ENCODE results near the gene HIP1R. TPM values are rescaled to one million over a fixed set of nuclear protein-coding genes. Genes with fewer than 3 reads are reported as not detected.
A peak's percentile ranks its signal among the peaks of the same experiment; 100 is the strongest.
"Not testable (repeated sequence)": the region's sequence is repeated elsewhere in the genome, so short reads cannot be mapped to it uniquely, and the experiment has no call there.

HIP1R gene
- total and polyA plus RNA-seq, 10 donors: 40.3 to 65.9 (median 49.0) TPM

DNA sequence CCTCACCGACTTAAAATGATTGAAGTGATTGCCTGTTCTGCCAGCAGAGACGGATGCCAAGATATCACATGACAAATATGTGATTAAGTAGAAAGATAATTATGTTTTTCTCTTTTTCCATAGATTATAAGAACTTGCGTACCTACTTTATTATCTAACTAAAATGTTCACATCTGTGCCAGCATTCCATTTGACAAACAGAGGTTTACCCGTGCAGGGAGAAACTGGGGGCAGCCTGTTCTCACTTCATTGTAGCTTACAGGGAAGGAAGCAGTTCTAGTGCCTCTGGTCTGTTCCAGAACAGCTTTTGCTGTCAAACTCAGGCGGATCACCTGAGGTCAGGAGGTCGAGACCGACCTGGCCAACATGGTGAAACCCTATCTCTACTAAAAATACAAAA, 31.3 kb upstream of the HIP1R start:
- intact Hi-C loops (cut with DNase I; ENCODE audit: low total_unique reads): no loop called here
- no peak for DNase-seq
- no peaks in the 10 kb centered on the region for H3K36me3 ChIP-seq
- no peak overlapping the region for H3K27ac ChIP-seq
- TF ChIP-seq POLR2AphosphoS5 (IDR thresholded peaks at IDR 0.05): no peak
- TF ChIP-seq CTCF (IDR thresholded peaks at IDR 0.05 in 8 of 11, conservative IDR thresholded peaks at IDR 0.05 in 3 of 11): no peak
- no peak for TF ChIP-seq POLR2A (IDR thresholded peaks at IDR 0.05)
- H3K4me3 ChIP-seq: no peak overlapping the region
- H3K9me3 ChIP-seq: no peaks in the 10 kb centered on the region
- H3K4me1 ChIP-seq: peaks cover 0 to 18% (median 3%) of the 10 kb centered on the region in 6 donors
- WGBS, 5 donors: 79 to 85% (median 83%) methylated on average over 7 of the region's 7 CpGs
- H3K27me3 ChIP-seq (replicated peaks in 1 of 7): no peaks in the 10 kb centered on the region

GRCh38 chr12:122804957-122805356, 30.3 kb upstream of the HIP1R start:
- H3K4me1 ChIP-seq: peaks cover 0 to 11% (median 0%) of the 10 kb centered on the region in 6 donors
- intact Hi-C loops (cut with DNase I; ENCODE audit: low total_unique reads); H3K9me3 ChIP-seq; H3K4me3 ChIP-seq; H3K36me3 ChIP-seq; DNase-seq; H3K27me3 ChIP-seq (replicated peaks in 1 of 7); H3K27ac ChIP-seq: not testable (repeated sequence)
- 94 to 97% (median 95%) methylated on average over 8 to 9 of the region's 9 CpGs for WGBS, 5 donors

GRCh38 chr12:122807651-122808050, 27.6 kb upstream of the HIP1R start:
- TF ChIP-seq POLR2A (IDR thresholded peaks at IDR 0.05) (no peak), CTCF (IDR thresholded peaks at IDR 0.05 in 8 of 11, conservative IDR thresholded peaks at IDR 0.05 in 3 of 11) (no peak), POLR2AphosphoS5 (IDR thresholded peaks at IDR 0.05) (no peak)
- no peaks in the 10 kb centered on the region for H3K9me3 ChIP-seq
- H3K27me3 ChIP-seq (replicated peaks in 1 of 7): no peaks in the 10 kb centered on the region
- intact Hi-C loops (cut with DNase I; ENCODE audit: low total_unique reads): no loop called here
- WGBS, 5 donors: 83 to 96% (median 92%) methylated on average over 1 of the region's 1 CpG
- H3K4me3 ChIP-seq: no peak overlapping the region
- H3K27ac ChIP-seq: no peak overlapping the region
- no peaks in the 10 kb centered on the region for H3K36me3 ChIP-seq
- no peak for DNase-seq
- peaks cover 0 to 12% (median 0%) of the 10 kb centered on the region in 6 donors for H3K4me1 ChIP-seq

DNA sequence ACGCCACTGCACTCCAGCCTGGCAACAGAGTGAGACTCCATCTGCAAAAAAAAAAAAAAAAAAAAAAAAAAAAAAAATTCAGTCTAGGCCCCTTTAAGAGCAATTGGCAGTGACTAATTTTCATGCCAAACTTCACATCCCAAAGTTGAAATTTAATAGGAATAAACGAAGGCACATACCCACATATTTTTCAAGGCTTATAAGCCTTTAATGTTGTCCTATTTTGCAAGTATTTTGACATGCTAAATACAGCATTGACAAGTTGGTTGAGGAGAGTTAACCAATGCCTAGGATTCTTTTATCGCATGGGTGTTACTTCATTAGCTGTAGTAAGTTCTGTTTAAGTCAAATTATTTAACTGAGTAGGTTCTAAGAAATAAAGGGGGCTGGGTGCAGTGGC, 23.5 kb upstream of the HIP1R start:
- no peaks in the 10 kb centered on the region for H3K27me3 ChIP-seq (replicated peaks in 1 of 7)
- TF ChIP-seq POLR2A (IDR thresholded peaks at IDR 0.05): no peak
- TF ChIP-seq CTCF (IDR thresholded peaks at IDR 0.05 in 8 of 11, conservative IDR thresholded peaks at IDR 0.05 in 3 of 11): no peak
- no peak for TF ChIP-seq POLR2AphosphoS5 (IDR thresholded peaks at IDR 0.05)
- H3K4me3 ChIP-seq: no peak overlapping the region
- 70 to 86% (median 77%) methylated on average over 3 of the region's 3 CpGs for WGBS, 5 donors
- no peaks in the 10 kb centered on the region for H3K36me3 ChIP-seq
- H3K9me3 ChIP-seq: no peaks in the 10 kb centered on the region
- DNase-seq: no peak
- intact Hi-C loops (cut with DNase I; ENCODE audit: low total_unique reads): no loop called here
- H3K27ac ChIP-seq: no peak overlapping the region
- H3K4me1 ChIP-seq: peaks cover 0 to 24% (median 5%) of the 10 kb centered on the region in 6 donors

- Histone ChIP-seq H3K4me1 (peaks cover 0 to 23% (median 5%) of the 10 kb centered on the region in 6 donors), H3K9me3 (no peaks in the 10 kb centered on the region), H3K27me3 (replicated peaks in 1 of 7) (no peaks in the 10 kb centered on the region), H3K27ac (peak overlapping the region in 5 of 8 donors; percentile 9 to 77 (median 58)), H3K4me3 (peak overlapping the region in 1 of 8 donors; percentile 42), H3K36me3 (no peaks in the 10 kb centered on the region)
- intact Hi-C loops (cut with DNase I; ENCODE audit: low total_unique reads): no loop called here
- TF ChIP-seq POLR2A (IDR thresholded peaks at IDR 0.05) (no peak), POLR2AphosphoS5 (IDR thresholded peaks at IDR 0.05) (peak in 2 of 3 donors; percentile 57 to 62), CTCF (IDR thresholded peaks at IDR 0.05 in 8 of 11, conservative IDR thresholded peaks at IDR 0.05 in 3 of 11) (peak in 5 of 11 experiments; percentile 12 to 36 (median 19))
- peak; percentile 81 for DNase-seq
- WGBS, 5 donors: 46 to 58% (median 50%) methylated on average over 10 of the region's 10 CpGs
Observed at GRCh38 chr12:122813310-122813713, 21.9 kb upstream of the HIP1R start.
